OCI-M1 (cell line): ENCODE measurements around the gene ZNF24.
A peak's percentile ranks its signal among the peaks of the same experiment; 100 is the strongest.

Source experiments
- DNase-seq: peaks from one replicate; lab custom pipeline; 2025; lab: John Stamatoyannopoulos, UW

Gene ZNF24

DNA sequence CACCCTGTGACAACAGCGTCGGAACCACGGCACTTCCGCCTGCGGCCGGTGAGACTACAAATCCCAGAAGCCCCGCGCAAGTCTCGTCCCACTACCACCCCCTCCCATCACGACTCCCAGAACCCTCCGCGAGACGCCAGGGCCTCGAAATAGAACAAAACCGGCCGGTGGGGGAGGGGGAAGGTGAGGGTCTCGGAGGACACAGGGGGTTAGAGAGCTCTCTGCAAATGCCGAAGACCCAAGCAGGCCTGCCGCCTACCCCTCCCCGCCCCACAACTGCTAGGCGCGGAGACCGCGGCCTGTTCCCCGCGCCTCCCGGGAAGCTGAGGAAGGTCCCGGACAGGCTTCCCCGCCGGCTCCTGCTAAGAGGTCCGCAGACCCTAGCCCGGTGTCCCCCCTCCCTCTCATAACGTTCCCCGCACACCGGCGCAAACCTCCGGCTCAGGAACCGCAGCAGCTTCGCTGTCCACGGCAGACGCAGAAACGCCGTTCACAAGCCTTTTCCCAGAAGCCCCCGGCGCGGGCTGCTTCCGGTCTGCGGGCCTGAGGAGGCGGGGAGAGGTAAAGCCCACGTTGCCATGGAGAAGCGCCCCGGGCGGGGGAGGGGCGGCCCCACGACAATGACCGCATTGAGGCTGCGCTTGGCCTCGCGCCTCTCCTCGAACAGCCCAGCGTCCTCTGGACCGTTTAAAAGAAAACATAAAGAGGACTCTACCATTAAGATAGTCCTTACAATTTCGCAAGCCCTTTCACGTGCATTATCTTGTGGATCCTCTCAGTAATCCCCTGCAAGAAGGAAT is at the start of gene ZNF24:
Gene ZNF24 (minus strand): TSS at position 485 of the 800 bp plus-strand sequence. CDS start 3,770 bp downstream, outside the sequence.
- DNase-seq: peak; percentile 97

- DNase-seq: no peak
Measured at GRCh38 chr18:35393716-35394115, 49.5 kb upstream of the ZNF24 start.

DNA sequence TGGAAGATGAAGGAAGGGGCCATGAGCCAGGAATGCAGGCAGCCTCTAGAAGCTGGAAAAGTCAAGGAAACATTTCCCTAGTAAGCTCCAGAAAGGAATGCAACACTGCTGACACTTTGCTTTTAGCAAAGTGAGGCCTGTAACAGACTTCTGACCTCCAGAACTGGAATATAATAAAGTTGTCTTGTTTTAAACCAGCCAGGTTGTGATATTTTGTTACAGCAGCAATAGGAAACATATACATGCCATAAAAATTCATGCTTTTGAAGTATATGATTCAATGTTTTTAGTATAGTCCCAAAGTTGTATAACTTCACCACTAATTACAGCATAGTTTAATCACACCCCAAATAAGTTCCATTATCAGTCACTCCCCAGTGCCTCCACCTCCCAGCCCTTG is 48.2 kb upstream of the ZNF24 start:
- DNase-seq: no peak

GRCh38 chr18:35390951-35391700 is 46.9 kb upstream of the ZNF24 start:
- peak; percentile 39 for DNase-seq

DNA sequence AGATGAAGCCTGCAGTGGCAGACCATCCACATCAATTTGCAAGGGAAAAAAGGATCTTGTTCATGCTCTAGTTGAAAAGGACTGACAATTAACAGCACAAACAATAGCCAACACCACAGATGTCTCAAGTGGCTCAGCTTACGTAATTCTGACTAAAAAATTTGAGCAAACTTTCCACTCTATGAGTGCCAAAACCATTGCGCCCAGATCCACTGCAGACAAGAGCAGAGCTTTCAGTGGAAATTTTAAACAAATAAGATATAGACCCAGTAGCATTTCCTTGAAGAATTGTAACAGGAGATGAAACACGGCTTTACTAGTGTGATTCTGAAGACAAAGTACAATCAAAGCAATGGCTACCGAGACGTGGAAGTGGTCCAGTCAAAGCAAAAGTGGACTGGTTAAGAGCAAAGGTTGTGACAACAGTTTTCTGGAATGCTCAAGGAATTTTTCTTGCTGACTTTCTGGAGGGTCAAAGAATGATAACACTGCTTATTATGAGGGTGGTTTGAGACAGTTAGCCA is 44.9 kb upstream of the ZNF24 start:
- DNase-seq: no peak

- DNase-seq: peak; percentile 18
Measured at GRCh38 chr18:35387152-35387571, 42.9 kb upstream of the ZNF24 start.

DNA sequence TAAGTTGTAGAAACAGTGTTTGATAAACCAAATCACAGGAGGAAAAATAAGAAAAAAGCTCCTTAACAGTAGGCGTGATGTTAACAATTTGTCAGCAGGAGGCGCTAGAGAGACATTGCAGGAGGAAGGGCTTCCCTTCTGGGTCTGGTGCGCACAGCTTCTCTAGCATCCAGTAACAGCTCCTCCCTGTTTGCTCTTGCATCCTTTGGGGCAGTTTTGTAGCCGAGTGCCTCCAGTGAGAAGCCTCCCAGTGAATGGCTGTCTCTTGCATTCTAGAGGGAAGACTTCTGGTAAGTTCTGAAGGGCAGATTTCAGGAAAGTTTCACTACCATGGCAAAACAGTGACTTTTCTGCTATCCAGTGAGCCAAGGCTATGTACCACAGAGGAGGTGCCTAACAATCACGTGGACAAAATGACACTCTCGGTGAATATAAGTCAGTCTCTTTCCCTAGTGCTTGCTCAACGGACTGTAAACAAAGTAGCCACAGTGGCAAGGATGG is 42.4 kb upstream of the ZNF24 start:
- peak; percentile 75 for DNase-seq

GRCh38 chr18:35383136-35383535 is 38.9 kb upstream of the ZNF24 start:
- DNase-seq: no peak

DNA sequence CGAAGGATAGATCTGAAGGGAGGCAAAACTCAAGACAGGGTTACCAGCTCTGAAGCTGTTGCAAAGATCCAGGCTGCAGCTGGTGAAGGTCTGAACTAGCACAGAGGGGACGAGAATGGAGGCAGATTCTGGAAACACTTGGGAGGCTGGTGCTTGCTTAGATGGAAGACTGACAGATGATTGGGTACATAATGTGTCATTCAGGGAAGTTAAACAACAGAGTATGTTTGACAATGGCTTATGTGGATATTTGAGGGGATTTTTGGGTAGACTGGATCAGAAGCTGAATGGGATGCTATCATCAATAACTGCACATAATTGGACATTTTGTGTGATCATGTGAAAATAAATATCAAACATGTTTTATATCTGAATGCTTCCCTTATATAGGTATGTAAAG is 35.2 kb upstream of the ZNF24 start:
- no peak for DNase-seq

DNA sequence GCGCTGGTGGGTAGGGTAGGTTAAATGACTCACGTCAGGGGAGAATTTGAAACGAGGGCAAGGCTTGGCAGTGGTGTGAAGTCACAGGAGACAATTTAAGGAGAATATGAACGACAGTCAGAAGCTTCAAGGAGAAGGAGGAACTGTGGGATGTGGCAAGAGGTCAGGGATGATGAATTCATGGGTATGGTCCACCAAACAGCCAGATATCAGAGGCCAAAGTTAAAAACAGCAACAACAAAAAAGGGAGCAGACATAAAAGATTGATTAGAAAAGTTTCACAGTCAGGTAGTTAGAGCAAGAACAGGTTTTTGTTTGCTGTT is 34.3 kb upstream of the ZNF24 start:
- no peak for DNase-seq

- no peak for DNase-seq
Measured at GRCh38 chr18:35377875-35378573, 33.8 kb upstream of the ZNF24 start.

GRCh38 chr18:35376742-35377695 is 32.8 kb upstream of the ZNF24 start, which contains the start of gene ZNF396:
Gene ZNF396, minus strand, starts transcription at chr18:35377337. Its CDS starts 3,045 bp downstream, at chr18:35374292.
- peak; percentile 53 for DNase-seq

DNA sequence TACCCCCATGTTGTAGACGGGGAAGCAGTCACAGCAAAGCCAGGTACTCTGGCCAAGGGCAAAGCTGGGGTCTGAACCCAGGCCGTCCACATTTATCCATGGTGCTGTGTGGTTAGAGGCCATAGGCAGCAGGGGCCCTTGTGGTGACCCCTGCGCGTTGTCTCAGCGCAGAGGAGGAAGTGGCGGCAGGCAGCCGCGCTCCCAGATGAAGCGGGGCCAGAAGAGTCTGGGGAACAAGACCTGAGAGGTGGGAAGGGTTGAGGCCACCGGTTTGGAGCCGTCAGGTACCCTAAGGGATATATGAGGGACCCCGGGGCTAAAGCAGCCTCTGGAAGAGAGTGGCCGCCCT is 32.1 kb upstream of the ZNF24 start:
- DNase-seq: peak; percentile 33

GRCh38 chr18:35374708-35375107 is 30.5 kb upstream of the ZNF24 start:
- no peak for DNase-seq

DNA sequence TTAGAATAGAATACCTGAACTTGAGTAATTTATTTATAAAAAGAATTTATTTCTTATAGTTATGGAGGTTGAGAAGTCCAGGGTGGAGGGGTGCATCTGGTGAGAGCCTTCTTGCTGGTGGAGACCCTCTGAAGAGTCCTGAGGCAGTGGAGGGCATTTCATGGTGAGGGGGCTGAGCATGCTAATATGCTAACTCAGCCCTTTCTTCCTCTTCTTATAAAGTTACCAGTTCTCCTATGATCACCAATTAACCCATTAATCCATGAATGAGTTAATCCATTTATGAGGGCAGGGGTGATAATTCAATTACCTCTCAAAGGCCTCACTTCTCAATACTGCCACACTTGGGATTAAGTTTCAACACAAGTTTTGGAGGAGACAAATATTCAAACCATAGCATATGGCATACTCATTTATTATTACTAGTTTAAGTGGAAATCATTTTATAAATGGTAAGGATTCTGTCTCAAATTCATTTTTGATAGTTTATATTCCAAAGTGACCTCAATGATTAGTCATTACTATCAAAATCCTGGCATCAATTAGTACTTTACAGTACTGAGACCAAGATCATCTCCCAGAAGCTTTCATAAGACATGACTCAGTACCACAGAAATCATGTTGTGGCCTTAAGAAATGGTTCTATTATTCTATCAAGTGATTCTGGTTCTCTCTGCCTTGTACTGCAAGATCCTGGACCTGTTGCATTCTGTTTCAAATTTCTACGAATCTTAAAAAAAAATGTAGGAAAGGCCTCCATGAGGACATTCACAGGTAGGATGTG is 27.4 kb upstream of the ZNF24 start:
- DNase-seq: no peak

DNA sequence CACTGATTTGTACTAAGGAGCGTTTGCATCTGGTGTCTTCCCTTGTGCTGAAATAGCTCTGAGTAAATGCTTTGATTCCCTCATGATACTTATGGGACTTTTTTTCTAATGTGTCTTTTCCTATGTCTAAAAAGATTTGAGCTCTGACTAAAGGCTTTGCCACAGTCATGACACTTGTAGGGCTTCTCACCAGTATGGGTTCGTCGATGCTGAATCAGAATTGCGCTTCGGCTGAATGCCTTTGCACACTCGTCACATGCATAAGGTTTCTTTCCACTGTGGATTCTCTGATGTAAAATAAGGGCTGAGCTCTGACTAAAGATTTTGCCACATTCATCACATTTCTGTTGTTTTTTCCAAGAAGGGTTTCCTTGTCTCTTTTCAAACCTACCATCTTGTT is 24.9 kb upstream of the ZNF24 start:
- no peak for DNase-seq

DNA sequence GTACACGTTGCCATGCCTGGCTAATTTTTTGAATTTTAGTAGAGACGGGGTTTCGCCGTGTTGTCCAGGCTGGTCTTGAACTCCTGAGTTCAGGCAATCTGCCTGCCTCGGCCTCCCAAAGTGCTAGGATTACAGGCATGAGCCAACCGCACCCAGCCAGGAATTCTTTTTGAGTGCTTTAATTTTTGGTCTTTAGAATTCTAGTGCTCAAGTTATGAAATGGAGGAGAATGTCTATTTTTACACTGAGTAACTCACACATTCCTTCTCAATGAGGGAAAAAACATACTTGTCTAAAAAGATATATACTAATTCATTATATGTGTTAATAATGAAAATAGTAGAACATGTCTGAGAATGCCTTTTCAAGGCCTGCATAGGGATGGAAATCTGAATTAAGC is 24.4 kb upstream of the ZNF24 start:
- DNase-seq: no peak

DNA sequence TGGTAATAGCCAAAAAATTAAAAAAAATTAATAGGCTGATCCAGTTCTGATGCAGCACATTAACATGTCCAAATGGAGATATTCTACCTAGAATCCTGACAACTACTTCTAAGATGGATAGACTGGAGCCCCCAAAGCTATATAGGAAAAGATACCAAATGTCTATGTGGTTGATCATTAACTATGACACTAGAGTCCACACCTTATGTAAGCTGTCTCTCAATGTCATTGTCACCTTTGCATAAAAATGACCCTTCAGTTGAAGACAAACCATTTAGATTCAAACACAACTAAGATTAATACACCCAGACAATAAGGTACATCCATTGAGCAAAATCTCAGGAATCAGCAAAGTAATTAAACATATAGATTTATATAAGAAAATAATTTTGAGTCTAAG is 18.3 kb upstream of the ZNF24 start:
- no peak for DNase-seq

DNA sequence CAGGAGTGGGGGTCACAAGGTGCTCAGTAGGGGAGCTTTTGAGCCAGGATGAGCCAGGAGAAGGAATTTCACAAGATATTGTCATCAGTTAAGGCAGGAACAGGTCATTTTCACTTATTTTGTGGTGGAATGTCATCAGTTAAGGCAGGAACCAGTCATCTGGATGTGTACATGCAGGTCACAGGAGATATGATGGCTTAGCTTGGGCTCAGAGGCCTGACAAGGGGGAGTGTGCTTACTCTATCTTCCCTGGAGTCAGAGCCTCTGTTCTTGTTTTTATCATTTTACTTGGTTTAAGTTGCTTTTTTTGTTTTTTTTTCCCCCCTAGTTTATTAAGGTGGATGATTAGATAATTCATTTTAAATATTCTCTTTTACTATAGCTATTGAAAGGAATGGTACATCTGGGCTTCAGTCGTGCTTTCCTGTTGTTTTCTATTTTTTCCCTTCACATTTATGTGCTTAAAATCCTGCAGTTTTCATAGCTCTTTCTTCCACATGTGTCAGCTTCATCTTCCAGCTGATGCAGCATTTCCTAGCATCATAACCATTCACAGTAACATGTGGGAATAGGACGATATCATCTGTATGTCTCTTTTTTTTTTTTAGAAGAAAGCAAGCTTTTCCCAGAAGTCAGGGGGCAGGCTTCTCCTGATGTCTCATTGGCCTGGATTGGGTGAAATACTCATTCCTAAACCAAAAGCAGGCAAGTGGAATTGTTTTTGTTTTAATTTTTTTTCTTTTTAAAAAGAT is 17.5 kb upstream of the ZNF24 start:
- DNase-seq: no peak

- DNase-seq: peak; percentile 82
Measured at GRCh38 chr18:35355140-35355618, 11.0 kb upstream of the ZNF24 start.
